Bronchial epithelial cell (primary cell): ENCODE results near the gene PLEKHA5. TPM values are rescaled to one million over a fixed set of nuclear protein-coding genes. Genes with fewer than 3 reads are reported as not detected.

Experiments used
- DNase-seq: peaks from one replicate; pipeline ENCODE4 v3.0.0-alpha.2; 2010; ENCODE audit warnings: low read depth
- FAIRE-seq: peaks from 2 replicates; lab custom pipeline; 2011; peaks lifted over from hg19 to GRCh38; lab: Jason Lieb, UNC
- H3K27me3 ChIP-seq: 2 replicates; pipeline ENCODE4 v1.5.1; 2011; ENCODE audit warnings: low read length; ENCODE audit not compliant: control insufficient read depth, insufficient read depth
- H3K36me3 ChIP-seq: 2 replicates; pipeline ENCODE4 v1.5.1; 2011; ENCODE audit warnings: low read length; ENCODE audit not compliant: control insufficient read depth, insufficient read depth
- H3K4me3 ChIP-seq: 2 replicates; pipeline ENCODE4 v1.5.1; 2011; ENCODE audit warnings: mild to moderate bottlenecking, low read depth, low read length, control low read depth
- CTCF ChIP-seq: IDR thresholded peaks from 2 replicates; pipeline ENCODE4 v1.5.1; 2011; ENCODE audit warnings: mild to moderate bottlenecking, moderate library complexity, low read length, control low read depth, inconsistent platforms; ENCODE audit not compliant: insufficient read depth, severe bottlenecking
- total RNA-seq: library from RNA; depleted of rRNA; stranded (reverse); fragments of >200 nt; gene quantifications from 2 replicates; pipeline ENCODE4 v1.2.1, GENCODE V29; 2014

Gene PLEKHA5
- total RNA-seq, 1 donor from 2014 or later = 24.0 TPM

GRCh38 chr12:19239102-19239501 is 109.6 kb downstream of the PLEKHA5 start:
- DNase-seq (no peak), FAIRE-seq (no peak)
- TF ChIP-seq CTCF = no peak
- Histone ChIP-seq H3K4me3 (no peak overlapping the region), H3K36me3 (no peaks in the 10 kb centered on the region), H3K27me3 (no peaks in the 10 kb centered on the region)

DNA sequence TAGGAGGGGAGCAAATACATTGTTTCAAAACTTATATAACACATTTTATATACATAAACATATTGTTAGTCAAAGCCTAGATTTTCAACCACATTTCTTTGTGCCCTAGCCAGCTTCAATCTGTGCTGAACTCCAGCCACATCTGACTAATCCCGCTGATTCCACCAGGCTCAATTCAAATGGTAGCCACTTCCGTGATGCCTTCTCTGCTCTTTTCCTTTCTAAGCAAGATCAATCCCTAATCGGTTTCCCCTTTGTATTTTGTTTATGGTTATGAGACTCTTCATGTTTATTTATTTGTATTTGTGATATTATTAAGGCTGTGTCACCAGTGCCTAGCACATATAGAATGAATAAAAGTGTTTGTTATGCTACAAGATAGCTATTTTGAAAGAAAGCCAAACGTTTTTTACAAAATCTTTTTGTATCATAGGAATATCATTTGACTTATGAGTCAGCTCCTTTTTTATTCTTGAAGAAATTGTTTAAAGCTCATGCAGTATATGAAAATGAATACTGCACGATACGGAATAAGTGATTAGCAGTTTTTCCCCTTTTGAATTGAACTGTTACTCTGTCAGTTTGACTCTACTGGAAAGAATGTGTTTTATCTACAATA is 110.2 kb downstream of the PLEKHA5 start:
- TF ChIP-seq CTCF = no peak
- no peak overlapping the region for H3K4me3 ChIP-seq
- no peaks in the 10 kb centered on the region for H3K27me3 ChIP-seq
- DNase-seq (no peak), FAIRE-seq (no peak)
- no peaks in the 10 kb centered on the region for H3K36me3 ChIP-seq

- no peak for DNase-seq
- no peak overlapping the region for H3K4me3 ChIP-seq
- H3K27me3 ChIP-seq = no peaks in the 10 kb centered on the region
- no peak for TF ChIP-seq CTCF
- FAIRE-seq = no peak
- H3K36me3 ChIP-seq = no peaks in the 10 kb centered on the region
Observed at GRCh38 chr12:19242581-19242980, 113.0 kb downstream of the PLEKHA5 start.

- DNase-seq (no peak), FAIRE-seq (no peak)
- Histone ChIP-seq H3K4me3 (no peak overlapping the region), H3K36me3 (no peaks in the 10 kb centered on the region), H3K27me3 (no peaks in the 10 kb centered on the region)
- TF ChIP-seq CTCF = no peak
Observed at GRCh38 chr12:19243551-19243950, 114.0 kb downstream of the PLEKHA5 start.

DNA sequence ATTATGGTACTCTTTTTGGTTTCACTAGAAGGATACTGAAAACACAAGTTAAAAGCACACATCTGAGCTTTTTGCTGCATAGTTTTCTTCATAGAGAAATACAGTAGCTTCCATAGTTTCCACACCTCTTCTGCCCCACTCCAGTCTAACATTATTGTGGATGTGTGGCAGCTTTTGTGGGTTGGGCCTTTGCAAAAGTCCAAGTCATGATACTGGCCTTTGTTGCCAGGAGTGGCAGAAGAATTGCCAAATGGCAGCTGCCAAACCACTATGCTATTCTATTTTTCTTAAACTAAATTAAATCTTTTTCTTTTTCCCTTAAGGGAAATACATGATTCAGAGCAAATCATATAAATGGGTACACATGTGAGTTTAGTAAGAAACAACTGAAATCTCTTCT is 114.8 kb downstream of the PLEKHA5 start:
- DNase-seq = no peak
- no peak for FAIRE-seq
- no peak for TF ChIP-seq CTCF

DNA sequence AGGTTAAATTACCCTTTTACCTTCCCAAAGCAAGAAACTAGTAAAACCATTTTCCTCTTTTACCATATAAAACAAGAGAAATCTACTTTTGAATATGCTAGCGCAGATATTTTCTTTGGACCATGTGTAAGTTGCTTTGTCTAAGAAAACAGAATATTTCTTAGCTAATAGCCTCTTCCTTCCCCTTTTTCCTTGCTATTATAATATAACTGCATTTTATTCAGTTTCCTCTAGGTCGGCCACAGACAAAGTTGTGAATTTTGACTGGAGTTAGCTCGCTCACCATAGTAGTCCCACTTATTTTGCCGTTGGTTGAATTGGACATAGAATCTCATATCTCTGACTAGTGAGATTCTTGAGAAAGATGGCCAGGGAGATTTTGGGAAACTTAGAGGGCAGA is 115.6 kb downstream of the PLEKHA5 start:
- FAIRE-seq (no peak), DNase-seq (no peak)
- Histone ChIP-seq H3K36me3 (no peaks in the 10 kb centered on the region), H3K4me3 (no peak overlapping the region), H3K27me3 (no peaks in the 10 kb centered on the region)
- no peak for TF ChIP-seq CTCF

More for the DNA sequence above, 114.8 kb downstream of the PLEKHA5 start:
- Histone ChIP-seq H3K27me3 (no peaks in the 10 kb centered on the region), H3K4me3 (no peak overlapping the region), H3K36me3 (no peaks in the 10 kb centered on the region)
